DND-41 (cell line): ENCODE results near the gene HECW1.

Experiments
- ATAC-seq: fragments of 200-7000 bp; cut with Tn5 transposase; 3 replicates; pipeline ENCODE4 v1.9.1; 2021; ENCODE audit warnings: low read depth; ENCODE audit not compliant: insufficient read depth
- DNase-seq: peaks from one replicate; pipeline ENCODE4 v3.0.0-alpha.2; 2020
- H2AFZ ChIP-seq: 2 replicates; pipeline ENCODE4 v1.6.0; 2012; ENCODE audit warnings: low read depth, low read length
- H3K27ac ChIP-seq: 2 replicates; pipeline ENCODE4 v1.5.1; 2012; ENCODE audit warnings: low read length, inconsistent platforms
- H3K27me3 ChIP-seq: fragments of 200-600 bp; sonication (generic); 2 replicates; pipeline ENCODE4 v1.6.0; 2012; ENCODE audit warnings: low read length, mild to moderate bottlenecking, inconsistent platforms; ENCODE audit not compliant: insufficient read depth, poor library complexity
- H3K36me3 ChIP-seq: 2 replicates; pipeline ENCODE4 v1.5.1; 2012; ENCODE audit warnings: low read length, inconsistent platforms; ENCODE audit not compliant: insufficient read depth
- H3K4me1 ChIP-seq: 2 replicates; pipeline ENCODE4 v1.5.1; 2012; ENCODE audit warnings: mild to moderate bottlenecking, low read length; ENCODE audit not compliant: insufficient read depth
- H3K4me2 ChIP-seq: 2 replicates; pipeline ENCODE4 v1.6.0; 2012; ENCODE audit warnings: mild to moderate bottlenecking, moderate library complexity, low read length, inconsistent platforms; ENCODE audit not compliant: insufficient read depth
- H3K4me3 ChIP-seq, 2 experiments: fragments of 200-600 bp in 1 of 2; shearing (Covaris generic) in 1 of 2; 2 replicates each; pipeline ENCODE4 v1.5.1; 2012 to 2016; ENCODE audit warnings: inconsistent platforms in 2 of 2, low read length in 2 of 2, mild to moderate bottlenecking in 2 of 2, low read depth in 1 of 2, moderate library complexity in 1 of 2
- H3K79me2 ChIP-seq: 2 replicates; pipeline ENCODE4 v1.6.0; 2012; ENCODE audit warnings: low read length, inconsistent platforms; ENCODE audit not compliant: insufficient read depth
- H3K9ac ChIP-seq: 2 replicates; pipeline ENCODE4 v1.6.0; 2012; ENCODE audit warnings: low read depth, mild to moderate bottlenecking, inconsistent platforms, low read length, moderate library complexity
- H3K9me3 ChIP-seq: 2 replicates; pipeline ENCODE4 v1.5.1; 2012; ENCODE audit warnings: low read length, moderate library complexity, mild to moderate bottlenecking, inconsistent platforms; ENCODE audit not compliant: insufficient read depth, severe bottlenecking
- H4K20me1 ChIP-seq: 2 replicates; pipeline ENCODE4 v1.6.0; 2012; ENCODE audit warnings: low read length; ENCODE audit not compliant: insufficient read depth
- CTCF ChIP-seq: IDR thresholded peaks from 2 replicates; pipeline ENCODE4 v1.5.1; 2012; ENCODE audit warnings: borderline replicate concordance, low read length, moderate library complexity, mild to moderate bottlenecking; ENCODE audit not compliant: poor library complexity, severe bottlenecking; ENCODE audit errors: extremely low read depth
- EZH2 ChIP-seq: IDR thresholded peaks from 3 replicates; pipeline ENCODE4 v1.6.1; 2012; ENCODE audit warnings: borderline replicate concordance, low read depth, mild to moderate bottlenecking, moderate library complexity, low read length, inconsistent platforms; ENCODE audit not compliant: severe bottlenecking

The HECW1 gene

GRCh38 chr7:43311694-43312093 lies 199.2 kb downstream of the HECW1 start:
- no peak for DNase-seq
- no peak overlapping the region for H3K4me3 ChIP-seq
- TF ChIP-seq EZH2 = no peak
- TF ChIP-seq CTCF = no peak
- no peaks in the 10 kb centered on the region for H3K79me2 ChIP-seq
- no peaks in the 10 kb centered on the region for H3K36me3 ChIP-seq
- H3K9me3 ChIP-seq = no peaks in the 10 kb centered on the region
- no peak overlapping the region for H3K27ac ChIP-seq
- H3K4me2 ChIP-seq = no peak overlapping the region
- H4K20me1 ChIP-seq = no peaks in the 10 kb centered on the region
- no peaks in the 10 kb centered on the region for H3K4me1 ChIP-seq
- no peak for ATAC-seq
- no peak overlapping the region for H3K9ac ChIP-seq
- no peak overlapping the region for H2AFZ ChIP-seq
- no peaks in the 10 kb centered on the region for H3K27me3 ChIP-seq

GRCh38 chr7:43313628-43314378 lies 201.4 kb downstream of the HECW1 start:
- H3K27ac ChIP-seq = no peak overlapping the region
- H2AFZ ChIP-seq = no peak overlapping the region
- no peaks in the 10 kb centered on the region for H3K79me2 ChIP-seq
- ATAC-seq (no peak), DNase-seq (no peak)
- TF ChIP-seq CTCF (no peak), EZH2 (no peak)
- no peaks in the 10 kb centered on the region for H3K4me1 ChIP-seq
- H3K36me3 ChIP-seq = no peaks in the 10 kb centered on the region
- H3K4me3 ChIP-seq = no peak overlapping the region
- no peaks in the 10 kb centered on the region for H3K9me3 ChIP-seq
- no peaks in the 10 kb centered on the region for H4K20me1 ChIP-seq
- H3K4me2 ChIP-seq = no peak overlapping the region
- H3K27me3 ChIP-seq = no peaks in the 10 kb centered on the region
- H3K9ac ChIP-seq = no peak overlapping the region

GRCh38 chr7:43314379-43315158 lies 202.1 kb downstream of the HECW1 start:
- Histone ChIP-seq H4K20me1 (no peaks in the 10 kb centered on the region), H3K27me3 (no peaks in the 10 kb centered on the region), H2AFZ (no peak overlapping the region), H3K9ac (no peak overlapping the region), H3K4me1 (no peaks in the 10 kb centered on the region), H3K27ac (no peak overlapping the region), H3K36me3 (no peaks in the 10 kb centered on the region), H3K9me3 (no peaks in the 10 kb centered on the region), H3K79me2 (no peaks in the 10 kb centered on the region), H3K4me3 (no peak overlapping the region), H3K4me2 (no peak overlapping the region)
- ATAC-seq (peak; percentile 29; the same call in 1 of the 3 replicates), DNase-seq (no peak)
- TF ChIP-seq CTCF (no peak), EZH2 (no peak)
